Type B pancreatic cell (in vitro differentiated cells): ENCODE data around the gene GCH1. TPM values are rescaled to one million over a fixed set of nuclear protein-coding genes. Genes with fewer than 3 reads are reported as not detected.

ENCODE experiments used
- DNase-seq: peaks from one replicate; pipeline ENCODE4 v3.0.0; 2021; ENCODE audit warnings: mixed read lengths; ENCODE audit not compliant: unreplicated experiment; ENCODE audit errors: extremely low spot score
- H3K27ac Mint-ChIP-seq: 2 replicates; pipeline ENCODE4 v1.8.0; 2021; ENCODE audit warnings: mild to moderate bottlenecking, mixed read lengths
- H3K27me3 Mint-ChIP-seq: 2 replicates; pipeline ENCODE4 v1.8.0; 2021; ENCODE audit warnings: mixed read lengths
- H3K36me3 Mint-ChIP-seq: 2 replicates; pipeline ENCODE4 v1.8.0; 2021; ENCODE audit warnings: mixed read lengths
- H3K4me1 Mint-ChIP-seq: one replicate; pipeline ENCODE4 v1.8.0; 2021; ENCODE audit warnings: mixed read lengths; ENCODE audit not compliant: unreplicated experiment
- H3K4me3 Mint-ChIP-seq: 2 replicates; pipeline ENCODE4 v1.8.0; 2021; ENCODE audit warnings: mild to moderate bottlenecking, mixed read lengths
- H3K9me3 Mint-ChIP-seq: 2 replicates; pipeline ENCODE4 v1.8.0; 2021; ENCODE audit warnings: mixed read lengths
- CTCF ChIP-seq: fragments of 200-600 bp; sonication (generic); conservative IDR thresholded peaks from 2 replicates; pipeline ENCODE4 v1.5.0; 2021; ENCODE audit warnings: antibody characterized with exemption, mild to moderate bottlenecking
- total RNA-seq: library from RNA; stranded (reverse); gene quantifications from 2 replicates; pipeline ENCODE4 v1.2.1, GENCODE V29; 2021; ENCODE audit warnings: low replicate concordance

The GCH1 gene
- total RNA-seq, 1 donor from 2014 or later, result 18.2 TPM

- Mint-ChIP-seq H3K27me3 (peaks cover 13% of the 10 kb centered on the region), H3K36me3 (no peaks in the 10 kb centered on the region), H3K9me3 (no peaks in the 10 kb centered on the region), H3K27ac (no peak overlapping the region), H3K4me1 (peaks cover 12% of the 10 kb centered on the region), H3K4me3 (no peak overlapping the region)
- TF ChIP-seq CTCF, result no peak
- no peak for DNase-seq
Observed at GRCh38 chr14:54812617-54813016, 90.0 kb downstream of the GCH1 start.

GRCh38 chr14:54809767-54810166 lies 92.9 kb downstream of the GCH1 start:
- H3K4me3 Mint-ChIP-seq, result no peak overlapping the region
- H3K9me3 Mint-ChIP-seq, result no peaks in the 10 kb centered on the region
- peaks cover 11% of the 10 kb centered on the region for H3K4me1 Mint-ChIP-seq
- peaks cover 27% of the 10 kb centered on the region for H3K27me3 Mint-ChIP-seq
- no peak overlapping the region for H3K27ac Mint-ChIP-seq
- H3K36me3 Mint-ChIP-seq, result no peaks in the 10 kb centered on the region
- DNase-seq, result no peak
- TF ChIP-seq CTCF, result no peak

GRCh38 chr14:54808326-54809161 lies 94.1 kb downstream of the GCH1 start:
- Mint-ChIP-seq H3K27me3 (peaks cover 37% of the 10 kb centered on the region), H3K27ac (no peak overlapping the region), H3K9me3 (no peaks in the 10 kb centered on the region), H3K36me3 (no peaks in the 10 kb centered on the region), H3K4me1 (peaks cover 11% of the 10 kb centered on the region), H3K4me3 (no peak overlapping the region)
- no peak for TF ChIP-seq CTCF
- no peak for DNase-seq

GRCh38 chr14:54807881-54808280 lies 94.7 kb downstream of the GCH1 start:
- DNase-seq, result no peak
- no peak for TF ChIP-seq CTCF
- Mint-ChIP-seq H3K9me3 (no peaks in the 10 kb centered on the region), H3K27me3 (peaks cover 40% of the 10 kb centered on the region), H3K4me3 (no peak overlapping the region), H3K27ac (no peak overlapping the region), H3K4me1 (peaks cover 11% of the 10 kb centered on the region), H3K36me3 (no peaks in the 10 kb centered on the region)

- H3K9me3 Mint-ChIP-seq, result no peaks in the 10 kb centered on the region
- H3K27ac Mint-ChIP-seq, result no peak overlapping the region
- TF ChIP-seq CTCF, result no peak
- H3K27me3 Mint-ChIP-seq, result peaks cover 36% of the 10 kb centered on the region
- H3K36me3 Mint-ChIP-seq, result no peaks in the 10 kb centered on the region
- peaks cover 11% of the 10 kb centered on the region for H3K4me1 Mint-ChIP-seq
- DNase-seq, result no peak
- no peak overlapping the region for H3K4me3 Mint-ChIP-seq
Observed at GRCh38 chr14:54807428-54807827, 95.2 kb downstream of the GCH1 start.
